Astrocyte (in vitro differentiated cells and primary cell): ENCODE results near the gene SNX13.

Source experiments
- EZH2 ChIP-seq: IDR thresholded peaks from 2 replicates; pipeline ENCODE4 v1.6.1; 2012; ENCODE audit warnings: mild to moderate bottlenecking, low read length, inconsistent platforms; ENCODE audit not compliant: insufficient read depth
- TF ChIP-seq, protein P1 (sequence below): IDR thresholded peaks from 2 replicates; pipeline ENCODE4 v1.5.1; 2011; ENCODE audit warnings: low read depth, mild to moderate bottlenecking, inconsistent platforms, low read length, moderate library complexity; ENCODE audit not compliant: insufficient read depth

DNA sequence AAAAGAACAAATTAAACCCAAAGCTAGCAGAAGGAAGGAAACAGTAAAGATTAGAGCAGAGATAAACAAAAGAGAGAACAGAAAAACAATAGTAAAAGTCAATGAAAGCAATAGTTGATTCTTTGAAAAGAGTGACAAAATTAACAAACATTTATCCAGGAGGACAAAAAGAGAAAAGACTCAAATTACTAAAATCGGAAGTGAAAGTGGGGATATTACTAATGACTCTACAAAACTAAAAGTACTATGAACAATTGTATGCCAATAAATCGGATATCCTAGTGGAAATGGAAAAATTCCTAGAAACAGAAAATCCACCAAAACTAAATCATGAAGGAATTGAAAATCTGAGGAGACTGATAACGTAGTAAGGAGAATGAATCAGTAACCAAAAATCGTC lies 96.3 kb downstream of the SNX13 start:
- TF ChIP-seq, protein P1, sequence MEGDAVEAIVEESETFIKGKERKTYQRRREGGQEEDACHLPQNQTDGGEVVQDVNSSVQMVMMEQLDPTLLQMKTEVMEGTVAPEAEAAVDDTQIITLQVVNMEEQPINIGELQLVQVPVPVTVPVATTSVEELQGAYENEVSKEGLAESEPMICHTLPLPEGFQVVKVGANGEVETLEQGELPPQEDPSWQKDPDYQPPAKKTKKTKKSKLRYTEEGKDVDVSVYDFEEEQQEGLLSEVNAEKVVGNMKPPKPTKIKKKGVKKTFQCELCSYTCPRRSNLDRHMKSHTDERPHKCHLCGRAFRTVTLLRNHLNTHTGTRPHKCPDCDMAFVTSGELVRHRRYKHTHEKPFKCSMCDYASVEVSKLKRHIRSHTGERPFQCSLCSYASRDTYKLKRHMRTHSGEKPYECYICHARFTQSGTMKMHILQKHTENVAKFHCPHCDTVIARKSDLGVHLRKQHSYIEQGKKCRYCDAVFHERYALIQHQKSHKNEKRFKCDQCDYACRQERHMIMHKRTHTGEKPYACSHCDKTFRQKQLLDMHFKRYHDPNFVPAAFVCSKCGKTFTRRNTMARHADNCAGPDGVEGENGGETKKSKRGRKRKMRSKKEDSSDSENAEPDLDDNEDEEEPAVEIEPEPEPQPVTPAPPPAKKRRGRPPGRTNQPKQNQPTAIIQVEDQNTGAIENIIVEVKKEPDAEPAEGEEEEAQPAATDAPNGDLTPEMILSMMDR: no peak
- TF ChIP-seq EZH2: no peak
